Measurements from ENCODE around the gene PDSS1. TPM values are rescaled to one million over a fixed set of nuclear protein-coding genes. Genes with fewer than 3 reads are reported as not detected.

Gene PDSS1
- total and polyA plus RNA-seq, 2 of the 4 experiments (the other 2 are of a cell fraction), result 9.7 to 13.2 TPM

- Histone ChIP-seq H4K20me1 (ENCODE audit: insufficient read depth, low read length) (no peaks in the 10 kb centered on the region), H4K8ac (ENCODE audit: low read depth in 2 of 2, low read length in 2 of 2) (no peak overlapping the region), H4K5ac (ENCODE audit: low read depth, low read length) (no peak overlapping the region), H2AK5ac (ENCODE audit: low read depth, low read length) (no peak overlapping the region), H3K9me1 (ENCODE audit: insufficient read depth, low read length) (peaks cover 3% of the 10 kb centered on the region; the same call in 1 of the 2 replicates), H2BK120ac (ENCODE audit: low read depth, low read length) (no peak overlapping the region), H3K14ac (replicated peaks; ENCODE audit: low read depth, low read length) (no peak overlapping the region), H3K23ac (ENCODE audit: low read depth, low read length) (no peak overlapping the region), H3K27ac (ENCODE audit: insufficient read depth, low read length) (no peak overlapping the region), H3K9me3 (ENCODE audit: control insufficient read depth, insufficient read depth, low read length) (no peaks in the 10 kb centered on the region), H3K27me3 (ENCODE audit: control insufficient read depth, insufficient read depth, low read length) (no peaks in the 10 kb centered on the region), H3K56ac (ENCODE audit: extremely low read depth, insufficient read depth, low read length) (no peak overlapping the region), H3K36me3 (ENCODE audit: control insufficient read depth, insufficient read depth, low read length) (no peaks in the 10 kb centered on the region), H2AK9ac (replicated peaks; ENCODE audit: low read depth, low read length, poor library complexity) (no peak overlapping the region), H3K4ac (ENCODE audit: low read depth, low read length) (no peak overlapping the region), H3K18ac (ENCODE audit: low read depth, low read length) (no peak overlapping the region), H3K4me1 (ENCODE audit: control insufficient read depth, insufficient read depth, low read length) (0 out of 2 replicates have a peak, but pooled peaks cover 3% of the 10 kb centered on the region), H3K79me1 (ENCODE audit: low read depth in 1 of 2, low read length in 2 of 2) (peaks cover 14 to 29% of the 10 kb centered on the region in 2 experiments), H2BK15ac (ENCODE audit: low read depth, low read length) (no peak overlapping the region), H2BK20ac (ENCODE audit: low read depth, low read length) (no peak overlapping the region), H3K4me3 (ENCODE audit: insufficient read depth, low read depth, low read length) (no peak overlapping the region), H2AFZ (replicated peaks; ENCODE audit: low read length, poor library complexity) (no peak overlapping the region), H4K91ac (ENCODE audit: insufficient read depth, low read depth, low read length) (no peak overlapping the region), H2BK5ac (ENCODE audit: low read depth, low read length, poor library complexity, severe bottlenecking) (no peak overlapping the region), H3K9ac (ENCODE audit: low read depth, low read length) (no peak overlapping the region), H3K4me2 (ENCODE audit: low read depth, low read length) (no peak overlapping the region)
- POLR2A ChIA-PET (ENCODE audit: unreplicated experiment), result no interaction called here
- CTCF ChIA-PET, result no interaction called here
- ATAC-seq (ENCODE audit: low read depth) (no peak), DNase-seq (no peak)
- BruUV-seq (replicated peaks), result no TSS peak
- in situ Hi-C loops (cut with MboI; ENCODE audit: low sequenced_read_pairs) (no loop called here), intact Hi-C loops (cut with micrococcal nuclease) (no loop called here), dilution Hi-C loops (cut with HindIII; ENCODE audit: low sequenced_read_pairs, unreplicated experiment) (no loop called here)
- no CpG with 5 or more reads among the region's 2 CpGs for WGBS, 2 experiments (ENCODE audit: extremely low coverage in 2 of 2, insufficient read length in 1 of 2)
- no peak for TF ChIP-seq BHLHE40 (IDR thresholded peaks at IDR 0.05; ENCODE audit: low read depth, low read length)
- no peak for TF ChIP-seq ELK1 (IDR thresholded peaks at IDR 0.05; ENCODE audit: borderline replicate concordance, low read depth, low read length)
- TF ChIP-seq RAD21 (IDR thresholded peaks at IDR 0.05; ENCODE audit: low read length), result no peak
- no peak for TF ChIP-seq NFE2L2 (IDR thresholded peaks at IDR 0.05; ENCODE audit: low read depth, low read length)
These were observed 1.4 kb downstream of the PDSS1 start for GRCh38 chr10:26698909-26699308.
